ENCODE measurements around the gene LPP.

Gene LPP

DNA sequence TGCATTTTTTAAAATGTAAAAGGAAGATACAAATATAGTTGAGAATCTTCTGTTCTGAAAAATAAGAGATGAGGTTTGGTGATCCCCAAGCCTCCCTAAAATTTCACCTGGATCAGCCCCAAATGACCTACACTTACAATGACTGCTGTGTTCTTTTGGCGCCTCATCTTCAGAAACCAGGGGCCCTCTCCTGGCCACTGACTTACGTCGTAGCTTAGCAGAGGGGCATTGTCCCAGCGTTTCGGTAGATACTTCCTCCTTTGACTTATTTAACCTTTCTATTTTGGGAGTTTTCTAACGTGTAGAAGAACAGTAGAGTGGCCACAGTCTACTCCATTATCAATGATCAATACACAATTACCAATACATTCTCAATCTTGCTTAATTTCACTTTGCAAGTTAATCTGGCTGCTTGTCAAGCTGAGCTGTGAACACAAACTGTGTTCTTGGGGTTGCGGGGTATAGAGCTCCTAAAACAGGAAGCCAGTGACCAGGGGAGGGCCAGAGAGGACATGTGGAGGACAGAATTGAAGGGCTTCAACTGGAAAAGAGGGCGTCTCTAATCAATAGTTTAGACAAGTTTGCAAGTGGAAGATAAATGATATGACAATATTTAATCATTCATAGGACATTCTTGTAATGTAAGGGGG, 419.5 kb downstream of the LPP start:
- no peak for FAIRE-seq

DNA sequence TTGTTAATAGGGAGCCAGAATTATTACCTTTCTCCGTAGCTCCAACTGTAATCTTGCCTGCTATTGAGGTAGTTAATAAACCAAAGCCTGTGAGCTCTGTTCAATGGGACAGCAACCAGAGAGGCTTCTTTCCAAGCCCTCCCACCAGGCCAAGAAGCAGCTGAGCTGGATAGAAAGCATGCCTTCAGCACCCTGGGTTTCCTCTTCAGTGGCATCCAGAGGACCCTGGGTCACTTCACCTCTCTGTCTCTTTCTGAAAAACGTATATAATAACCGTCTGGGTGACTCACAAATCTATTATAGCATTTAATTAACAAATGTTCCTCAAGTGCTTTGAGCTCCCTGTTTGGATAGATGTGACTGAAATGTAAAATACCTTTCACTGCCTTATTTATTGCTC, 420.0 kb downstream of the LPP start:
- FAIRE-seq = no peak

- FAIRE-seq = no peak
These were observed 420.9 kb downstream of the LPP start for GRCh38 chr3:188574885-188575284.

DNA sequence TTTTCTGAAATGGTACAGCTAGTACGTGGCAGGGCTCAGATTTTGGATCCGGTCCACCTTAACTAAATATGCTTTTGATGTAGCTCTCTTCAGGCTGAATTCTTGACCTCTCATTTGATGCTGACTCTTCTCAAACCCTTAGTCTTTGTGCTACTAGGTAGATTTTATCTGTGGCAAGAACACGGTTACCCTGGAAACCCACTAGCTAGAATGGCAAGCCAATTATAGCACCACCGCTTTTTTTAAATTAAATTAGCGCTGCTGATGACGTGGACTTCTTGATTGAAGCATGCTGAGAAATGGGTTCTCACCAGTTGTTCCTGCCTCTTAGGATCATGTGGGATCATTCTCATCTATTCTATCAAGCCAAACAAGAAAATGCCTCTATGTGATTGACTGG, 421.5 kb downstream of the LPP start:
- no peak for FAIRE-seq

GRCh38 chr3:188577539-188577938, 423.6 kb downstream of the LPP start:
- no peak for FAIRE-seq

- no peak for FAIRE-seq
These were observed 424.8 kb downstream of the LPP start for GRCh38 chr3:188578576-188579363.

DNA sequence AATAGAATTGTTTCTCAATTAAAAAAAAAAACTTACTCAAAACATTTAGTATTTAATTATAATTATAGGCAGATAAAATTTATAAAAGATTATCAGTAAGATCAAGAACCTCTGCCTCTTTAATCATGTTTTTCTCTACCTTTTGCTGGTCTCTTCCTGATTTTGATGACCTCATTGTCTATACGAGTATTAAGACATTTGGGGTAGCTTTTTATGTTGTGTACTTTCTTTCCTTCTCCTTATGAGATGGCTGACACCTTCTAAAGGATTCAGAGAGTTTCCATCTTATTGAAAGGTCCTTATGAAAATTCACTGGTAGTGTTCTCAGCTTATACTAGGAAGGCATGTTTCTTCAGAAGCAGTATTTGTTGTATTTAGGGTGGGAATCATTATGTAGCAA, 426.3 kb downstream of the LPP start:
- no peak for FAIRE-seq

DNA sequence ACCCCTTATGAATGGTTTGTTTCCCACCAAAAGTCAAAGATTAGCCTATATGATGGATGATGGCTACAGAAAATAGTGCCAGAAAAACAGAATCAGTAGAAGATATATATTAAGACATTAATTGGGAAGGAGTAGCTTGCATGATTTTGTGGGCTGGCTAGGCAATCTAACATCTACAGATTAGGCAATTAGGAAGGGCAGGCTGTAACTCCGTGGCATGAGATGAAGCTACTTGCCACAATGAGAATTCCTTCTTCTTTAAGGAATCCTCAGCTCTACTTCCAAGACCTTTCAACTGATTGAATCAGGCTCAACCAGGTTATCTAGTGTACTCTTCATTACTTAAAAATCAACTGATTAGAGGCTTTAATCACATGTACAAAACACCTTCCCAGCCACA, 426.7 kb downstream of the LPP start:
- FAIRE-seq = no peak

DNA sequence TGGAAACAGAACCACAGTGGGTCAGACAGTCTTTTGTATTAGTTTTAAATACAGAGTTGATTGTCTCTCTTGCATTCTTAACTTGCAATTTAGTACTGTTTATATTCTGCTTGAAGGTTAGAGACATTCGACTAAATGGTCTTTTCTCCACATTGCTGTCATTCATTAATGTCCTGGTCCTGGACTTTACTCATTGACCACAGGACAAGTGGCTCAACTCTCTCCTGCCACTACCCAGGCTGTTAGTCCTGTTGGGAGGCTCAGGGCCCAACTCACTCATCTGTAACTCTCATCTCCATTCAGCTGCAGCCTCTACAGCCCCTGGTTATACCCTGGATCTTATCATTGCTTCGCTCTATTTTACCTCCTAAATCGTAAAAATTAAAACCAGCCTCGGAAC, 427.4 kb downstream of the LPP start:
- FAIRE-seq = no peak

- FAIRE-seq = no peak
These were observed 427.8 kb downstream of the LPP start for GRCh38 chr3:188581792-188582191.

GRCh38 chr3:188583341-188584161, 429.6 kb downstream of the LPP start:
- no peak for FAIRE-seq

DNA sequence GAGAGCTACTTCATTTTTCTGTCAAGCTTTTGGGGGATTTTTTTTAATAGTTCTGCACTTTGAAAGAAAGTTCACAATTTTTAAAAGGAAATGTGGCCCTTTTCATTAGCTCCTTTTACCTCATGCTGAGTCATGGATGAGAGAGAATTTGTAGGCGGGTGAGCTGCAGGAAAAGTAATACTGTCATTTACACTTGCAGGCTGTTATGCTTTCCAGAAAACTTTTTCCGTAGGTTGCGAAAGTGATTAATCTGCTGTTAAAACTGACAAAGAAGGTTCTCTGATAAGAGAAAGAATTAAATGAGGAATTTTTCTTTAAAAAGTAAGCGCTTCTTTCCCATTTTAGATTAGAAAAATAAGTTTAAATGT, 430.2 kb downstream of the LPP start:
- FAIRE-seq = no peak

DNA sequence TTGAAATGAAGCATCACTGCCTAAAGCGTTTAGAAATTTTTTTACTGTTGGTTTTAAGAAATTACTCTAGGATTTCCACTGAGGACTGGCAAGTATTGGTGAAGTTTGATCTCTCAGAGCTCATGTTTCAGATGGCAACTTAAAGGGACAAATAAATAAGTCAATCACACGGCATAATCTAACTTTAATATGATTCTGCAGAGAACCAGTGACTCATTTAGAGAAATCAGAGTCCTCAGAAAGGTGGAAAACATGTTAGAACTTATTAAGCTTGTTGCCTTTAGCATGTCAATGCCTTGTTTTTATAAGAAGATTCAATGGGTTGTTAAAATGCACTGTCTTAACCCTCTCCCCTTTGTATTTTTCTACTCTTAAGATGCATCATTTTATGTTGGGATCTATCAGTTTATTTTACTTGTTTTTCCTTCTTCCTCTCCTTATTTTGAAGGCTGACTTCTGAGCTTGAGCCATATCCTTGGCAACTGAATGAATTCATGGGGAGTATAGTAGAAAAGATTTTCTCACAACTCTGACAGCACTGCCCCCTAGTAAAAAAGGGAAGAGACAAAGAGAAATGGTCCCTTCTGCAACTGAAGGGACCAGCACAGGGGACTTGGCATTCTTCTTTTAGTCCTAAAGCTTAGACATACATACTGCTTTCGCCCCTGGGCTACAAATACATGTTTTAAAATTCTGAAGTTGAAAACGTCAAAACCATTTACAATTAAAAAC, 431.2 kb downstream of the LPP start:
- FAIRE-seq = no peak

GRCh38 chr3:188589071-188589470, 435.1 kb downstream of the LPP start:
- FAIRE-seq = no peak

DNA sequence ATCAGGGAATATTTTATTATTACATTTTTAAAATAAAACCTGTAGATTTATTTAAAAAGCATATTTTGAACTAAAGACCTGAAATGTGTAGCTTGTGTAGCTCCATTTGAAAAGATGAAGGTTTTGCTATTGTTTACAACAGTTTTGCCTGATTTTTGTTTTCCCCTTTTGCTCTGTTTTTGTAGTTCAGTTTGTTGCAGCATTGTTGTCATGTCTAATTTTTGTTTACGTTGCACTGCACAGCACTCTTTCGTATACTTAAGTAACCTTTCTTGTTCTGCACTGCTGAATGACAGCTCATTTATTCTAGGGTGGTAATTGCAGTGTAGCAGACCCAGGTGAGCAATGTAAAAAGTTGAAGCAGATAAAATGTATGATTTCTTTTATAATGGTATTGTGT, 435.8 kb downstream of the LPP start:
- FAIRE-seq = no peak

- no peak for FAIRE-seq
These were observed 436.6 kb downstream of the LPP start for GRCh38 chr3:188590557-188590956.

DNA sequence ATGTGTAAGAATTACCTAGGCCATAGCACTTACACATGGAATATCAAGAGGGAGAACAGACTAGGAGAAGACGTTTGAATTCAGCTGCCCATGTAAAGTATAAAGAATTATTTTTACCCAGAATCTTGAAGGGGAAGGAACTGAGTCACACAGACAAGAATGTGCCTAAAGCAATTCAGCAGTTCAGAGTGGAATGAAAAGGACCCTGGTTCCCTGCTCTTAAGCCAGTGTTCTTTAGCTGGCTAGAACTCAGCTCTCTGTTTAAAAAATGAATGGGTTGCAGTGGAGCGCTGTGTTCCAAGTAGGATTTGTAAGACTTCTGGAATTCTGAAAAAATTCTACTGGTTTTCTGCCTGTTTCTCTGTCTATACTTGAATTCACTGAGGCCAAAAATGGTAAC, 440.2 kb downstream of the LPP start:
- no peak for FAIRE-seq

- no peak for FAIRE-seq
These were observed 442.0 kb downstream of the LPP start for GRCh38 chr3:188595890-188596376.

GRCh38 chr3:188598894-188599293, 444.9 kb downstream of the LPP start:
- no peak for FAIRE-seq

DNA sequence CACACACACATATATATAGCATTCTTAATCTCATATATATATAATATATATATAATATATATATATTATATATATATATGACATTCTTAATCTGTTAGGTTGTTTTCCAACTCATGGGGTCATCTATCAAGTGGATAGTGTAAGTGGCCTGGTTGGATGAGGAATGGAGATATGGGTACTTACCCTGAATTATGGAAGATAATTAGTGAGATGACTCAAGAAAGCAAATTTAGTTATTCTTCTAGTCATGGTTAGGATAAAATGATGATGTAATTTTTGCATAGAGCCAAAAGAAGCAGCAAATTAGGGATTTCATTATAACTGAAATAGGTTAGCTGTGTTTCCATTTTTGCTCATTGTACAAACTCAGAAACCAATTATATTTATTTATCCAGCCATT, 448.2 kb downstream of the LPP start:
- FAIRE-seq = no peak

DNA sequence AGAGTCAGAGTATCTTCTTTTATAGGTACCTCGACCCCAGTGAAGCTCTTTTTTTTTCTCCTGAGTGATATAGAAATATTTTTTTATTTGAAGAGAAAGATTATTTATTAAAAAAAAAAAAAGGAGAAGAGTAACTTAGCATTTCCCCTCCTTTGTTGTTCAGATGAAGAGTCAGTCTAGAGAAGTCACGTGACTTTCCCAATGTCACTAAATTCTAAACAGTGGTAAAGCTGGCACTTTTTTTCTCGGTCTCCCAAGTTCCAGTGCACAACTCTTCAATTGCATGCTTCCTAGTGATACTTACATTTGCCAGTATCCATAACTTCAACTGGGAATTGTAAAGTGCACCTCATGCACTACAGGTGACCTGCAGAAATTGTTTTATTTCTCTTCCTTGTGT, 448.7 kb downstream of the LPP start:
- FAIRE-seq = no peak

DNA sequence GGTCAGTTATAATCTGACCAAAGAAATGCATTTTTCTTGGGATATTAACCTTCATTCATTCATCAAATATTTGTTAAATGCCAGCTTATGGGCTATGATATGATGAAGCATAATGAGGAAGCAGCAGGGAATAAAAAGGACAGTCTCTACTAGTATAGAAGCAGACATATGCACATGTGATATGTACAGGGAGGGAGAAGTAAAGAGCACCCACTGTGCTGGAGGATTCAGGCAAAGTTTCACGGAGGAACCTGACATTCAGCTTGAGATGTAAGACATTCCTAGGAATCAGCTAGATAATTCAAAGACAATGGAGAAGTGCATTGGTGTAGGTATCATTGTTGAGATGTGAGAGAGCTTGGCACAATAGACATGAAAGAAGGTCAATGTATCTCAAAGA, 450.7 kb downstream of the LPP start:
- no peak for FAIRE-seq

DNA sequence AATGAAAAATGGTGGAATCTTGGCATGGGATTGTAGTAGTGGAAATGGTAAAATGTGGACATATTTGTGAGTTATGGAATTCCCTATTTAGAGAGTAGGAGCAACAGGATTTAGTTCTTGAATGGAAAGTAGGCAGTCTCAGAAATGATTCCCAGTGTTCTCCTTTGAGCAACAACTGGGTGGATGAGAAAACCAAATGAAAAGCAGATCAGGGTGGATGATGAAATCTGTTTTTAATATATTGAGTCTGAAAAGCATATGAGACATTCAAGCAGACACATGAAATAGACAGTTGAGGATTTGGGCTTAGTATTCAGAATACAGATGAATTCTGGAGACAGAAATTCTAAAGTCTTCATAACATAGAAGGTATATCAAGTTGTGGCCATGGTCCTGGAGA, 451.3 kb downstream of the LPP start:
- FAIRE-seq = no peak
